ENCODE data around the gene ASPN. TPM values are rescaled to one million over a fixed set of nuclear protein-coding genes. Genes with fewer than 3 reads are reported as not detected.

The ASPN gene
- 3.5 and 11.2 TPM in 2 replicates for total RNA-seq

DNA sequence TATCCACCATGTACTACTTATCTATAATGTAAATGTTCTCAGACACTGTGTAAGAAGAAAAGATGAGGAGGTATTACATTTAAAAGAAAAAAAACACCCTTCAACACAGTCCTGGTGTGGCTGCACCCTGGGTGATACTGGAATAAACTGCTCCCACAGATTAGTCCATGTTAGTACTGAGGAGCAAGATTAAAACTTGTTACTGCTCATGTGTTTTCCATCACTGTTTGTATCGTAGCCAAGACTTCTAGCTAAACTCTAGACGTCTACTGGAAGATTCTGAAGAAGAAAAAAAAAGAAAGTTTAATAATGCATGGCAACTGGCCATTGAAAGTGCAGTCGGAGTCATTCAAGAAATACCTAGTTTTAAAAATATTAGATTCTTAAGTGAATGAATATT is at the start of gene ASPN:
TSS of gene ASPN (minus strand) at position 178 of the 400 bp plus-strand sequence.

GRCh38 chr9:92424340-92424739 is 58.0 kb downstream of the ASPN start, which contains the start of gene OMD:
Gene OMD (minus strand): TSS chr9:92424471. CDS start chr9:92417558, 6,913 bp downstream.

Other genes with a start within 250 kb of the ASPN start
- gene IARS1, start 188.8 kb downstream of the ASPN start, total RNA-seq = 195 and 332 TPM in 2 replicates
- 18.2 and 22.4 TPM in 2 replicates for gene NOL8, start 157.2 kb downstream of the ASPN start, total RNA-seq
- gene CENPP, start 156.6 kb downstream of the ASPN start, total RNA-seq = 0.94 and 1.9 TPM in 2 replicates
- gene OGN, start 77.9 kb downstream of the ASPN start, total RNA-seq = 43.5 and 59.9 TPM in 2 replicates
- gene OMD, start 58.0 kb downstream of the ASPN start, total RNA-seq = 0.95 and 1.1 TPM in 2 replicates
- 3.6 and 7.2 TPM in 2 replicates for gene ECM2, start 53.5 kb upstream of the ASPN start, total RNA-seq
- gene IPPK, start 187.6 kb upstream of the ASPN start, total RNA-seq = 11.3 and 13.2 TPM in 2 replicates